IMR-90 (cell line): ENCODE measurements around the gene NDUFA13. TPM values are rescaled to one million over a fixed set of nuclear protein-coding genes. Genes with fewer than 3 reads are reported as not detected.

Experiments
- ATAC-seq: fragments of 200-7000 bp; cut with Tn5 transposase; 2 replicates; pipeline ENCODE4 v1.9.1; 2020; ENCODE audit warnings: low read depth, mild to moderate bottlenecking, moderate library complexity
- BruUV-seq: library from RNA; stranded (reverse); fragments of 400-500 nt; replicated peaks from 2 replicates; lab custom pipeline; 2021; lab: Mats Ljungman, UMichigan
- CTCF ChIA-PET: fragments of 300-600 bp; formaldehyde crosslinking; extraction: SDS; loops from one replicate; lab custom pipeline; 2021; ENCODE audit warnings: antibody characterized with exemption; lab: Yijun Ruan, JAX
- POLR2A ChIA-PET: fragments of 300-600 bp; sonication (Branson Sonifier 250); formaldehyde crosslinking; loops from one replicate; lab custom pipeline; 2022; ENCODE audit warnings: antibody characterized with exemption; ENCODE audit not compliant: unreplicated experiment; lab: Charles Lee
- DNase-seq: peaks from one replicate; pipeline ENCODE4 v3.0.0; 2013
- H2AFZ ChIP-seq: replicated peaks from 2 replicates; pipeline ENCODE3; 2013; ENCODE audit warnings: low read length, mild to moderate bottlenecking; ENCODE audit not compliant: poor library complexity
- H2AK5ac ChIP-seq: 2 replicates; pipeline ENCODE4 v1.6.1; 2013; ENCODE audit warnings: low read depth, low read length, inconsistent platforms
- H2AK9ac ChIP-seq: replicated peaks from 2 replicates; pipeline ENCODE3; 2013; ENCODE audit warnings: mild to moderate bottlenecking, low read depth, low read length, moderate library complexity; ENCODE audit not compliant: poor library complexity
- H2BK120ac ChIP-seq: 2 replicates; pipeline ENCODE4 v1.6.1; 2013; ENCODE audit warnings: low read depth, low read length, inconsistent platforms
- H2BK15ac ChIP-seq: 3 replicates; pipeline ENCODE4 v1.6.1; 2013; ENCODE audit warnings: low read depth, low read length, inconsistent platforms
- H2BK20ac ChIP-seq: 2 replicates; pipeline ENCODE4 v1.6.1; 2013; ENCODE audit warnings: low read depth, mild to moderate bottlenecking, inconsistent platforms, low read length, moderate library complexity
- H2BK5ac ChIP-seq: 2 replicates; pipeline ENCODE4 v1.6.1; 2013; ENCODE audit warnings: mild to moderate bottlenecking, low read depth, low read length, inconsistent platforms; ENCODE audit not compliant: poor library complexity, severe bottlenecking
- H3K14ac ChIP-seq: replicated peaks from 2 replicates; pipeline ENCODE4 v1.6.1; 2013; ENCODE audit warnings: low read depth, low read length, inconsistent platforms
- H3K18ac ChIP-seq: 2 replicates; pipeline ENCODE4 v1.6.1; 2013; ENCODE audit warnings: low read depth, low read length, control low read depth
- H3K23ac ChIP-seq: 2 replicates; pipeline ENCODE4 v1.6.1; 2013; ENCODE audit warnings: low read depth, low read length, inconsistent platforms
- H3K27ac ChIP-seq: 2 replicates; pipeline ENCODE4 v1.5.1; 2013; ENCODE audit warnings: mild to moderate bottlenecking, control low read depth, low read length; ENCODE audit not compliant: insufficient read depth
- H3K27me3 ChIP-seq: 2 replicates; pipeline ENCODE4 v1.6.1; 2013; ENCODE audit warnings: low read length; ENCODE audit not compliant: control insufficient read depth, insufficient read depth
- H3K36me3 ChIP-seq: 2 replicates; pipeline ENCODE4 v1.6.1; 2013; ENCODE audit warnings: low read length, mixed read lengths; ENCODE audit not compliant: control insufficient read depth, insufficient read depth
- H3K4ac ChIP-seq: 2 replicates; pipeline ENCODE4 v1.6.1; 2013; ENCODE audit warnings: low read depth, low read length, inconsistent platforms
- H3K4me1 ChIP-seq: 2 replicates; pipeline ENCODE4 v1.6.1; 2013; ENCODE audit warnings: low read length, mixed read lengths; ENCODE audit not compliant: control insufficient read depth, insufficient read depth
- H3K4me2 ChIP-seq: 2 replicates; pipeline ENCODE4 v1.6.1; 2013; ENCODE audit warnings: low read depth, mild to moderate bottlenecking, control low read depth, low read length, moderate library complexity
- H3K4me3 ChIP-seq: 2 replicates; pipeline ENCODE4 v1.5.1; 2013; ENCODE audit warnings: low read depth, mild to moderate bottlenecking, control low read depth, low read length, moderate library complexity; ENCODE audit not compliant: insufficient read depth
- H3K56ac ChIP-seq: 2 replicates; pipeline ENCODE4 v1.6.1; 2013; ENCODE audit warnings: low read length, inconsistent platforms; ENCODE audit not compliant: insufficient read depth; ENCODE audit errors: extremely low read depth
- H3K79me1 ChIP-seq, 2 experiments: 2 replicates each; pipeline ENCODE4 v1.6.1; 2013; ENCODE audit warnings: low read length in 2 of 2, inconsistent platforms in 1 of 2, low read depth in 1 of 2
- H3K9ac ChIP-seq: 2 replicates; pipeline ENCODE4 v1.6.1; 2013; ENCODE audit warnings: low read depth, low read length, control low read depth
- H3K9me1 ChIP-seq: 2 replicates; pipeline ENCODE4 v1.6.1; 2013; ENCODE audit warnings: low read length, inconsistent platforms; ENCODE audit not compliant: insufficient read depth
- H3K9me3 ChIP-seq: 2 replicates; pipeline ENCODE4 v1.6.1; 2013; ENCODE audit warnings: low read length; ENCODE audit not compliant: control insufficient read depth, insufficient read depth
- H4K20me1 ChIP-seq: 2 replicates; pipeline ENCODE4 v1.6.1; 2013; ENCODE audit warnings: low read length, inconsistent platforms; ENCODE audit not compliant: insufficient read depth
- H4K5ac ChIP-seq: 2 replicates; pipeline ENCODE4 v1.6.1; 2013; ENCODE audit warnings: mild to moderate bottlenecking, low read depth, low read length, control low read depth
- H4K8ac ChIP-seq, 2 experiments: 2 replicates each; pipeline ENCODE4 v1.6.1; 2013; ENCODE audit warnings: low read depth in 2 of 2, low read length in 2 of 2, control low read depth in 1 of 2, inconsistent platforms in 1 of 2
- H4K91ac ChIP-seq: 2 replicates; pipeline ENCODE4 v1.6.1; 2013; ENCODE audit warnings: low read depth, low read length, inconsistent platforms; ENCODE audit not compliant: insufficient read depth
- BHLHE40 ChIP-seq: fragments of 150-350 bp; IDR thresholded peaks from 2 replicates; pipeline ENCODE4 v1.6.1; 2016; ENCODE audit warnings: mild to moderate bottlenecking, low read depth, low read length
- RAD21 ChIP-seq: IDR thresholded peaks from 2 replicates; pipeline ENCODE4 v1.6.1; 2012; ENCODE audit warnings: low read length, improper control_type of control experiment
- WGBS, 2 experiments: methylation state at CpG; one replicate each; pipeline versions ENCODE4 v1.1.5 to v1.1.7; 2013; ENCODE audit warnings: missing lambda C conversion rate in 2 of 2; ENCODE audit not compliant: insufficient read length in 1 of 2; ENCODE audit errors: extremely low coverage in 2 of 2; 5-methylcytosine and 5-hydroxymethylcytosine counted together
- dilution Hi-C: fragments of 300-500 bp; cut with HindIII; formaldehyde crosslinking; loops from one replicate; pipeline ENCODE4 v1.14.3; 2018; ENCODE audit warnings: low sequenced_read_pairs; ENCODE audit not compliant: unreplicated experiment
- in situ Hi-C: fragments of 300-500 bp; cut with MboI; formaldehyde crosslinking; loops from 3 replicates; pipeline ENCODE4 v1.14.3; 2019; ENCODE audit warnings: low sequenced_read_pairs, inconsistent platforms, mixed read lengths
- intact Hi-C: fragments of 100-400 bp; cut with micrococcal nuclease; formaldehyde crosslinking; loops from 2 replicates; pipeline ENCODE4 v1.10.0; 2022
- polyA plus RNA-seq, 3 experiments: library from polyadenylated mRNA; depleted of rRNA; stranded (reverse); fragments of >200 nt; gene quantifications; 2 replicates each; pipeline ENCODE4 v1.2.3, GENCODE V29; 2012; ENCODE audit warnings: low replicate concordance in 1 of 3
- total RNA-seq: library from RNA; depleted of rRNA; stranded (reverse); fragments of >200 nt; gene quantifications from 2 replicates; pipeline ENCODE4 v1.2.3, GENCODE V29; 2012

The NDUFA13 gene
- total and polyA plus RNA-seq, 2 of the 4 experiments (the other 2 are of a cell fraction): 30.6 to 667 TPM

DNA sequence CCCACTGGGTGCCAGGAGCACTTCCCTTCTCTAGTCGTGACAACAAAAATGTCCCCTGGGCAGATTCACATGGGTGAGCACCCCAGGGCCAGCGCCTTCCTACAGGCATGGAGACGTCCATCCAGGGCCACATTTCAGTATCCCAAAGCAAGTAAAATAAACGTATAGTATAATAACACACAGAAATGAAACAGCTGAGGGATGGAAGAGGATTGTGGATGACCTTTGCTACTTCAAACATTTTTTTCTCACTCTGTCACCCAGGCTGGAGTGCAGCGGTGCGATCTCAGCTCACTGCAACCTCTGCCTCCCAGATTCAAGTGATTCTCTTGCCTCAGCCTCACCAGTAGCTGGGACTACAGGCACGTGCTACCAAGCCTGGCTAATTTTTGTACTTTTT is 50.3 kb downstream of the NDUFA13 start:
- Histone ChIP-seq H4K5ac (no peak overlapping the region), H2BK5ac (no peak overlapping the region), H3K27me3 (no peaks in the 10 kb centered on the region), H2AFZ (no peak overlapping the region), H2BK120ac (no peak overlapping the region), H2AK9ac (no peak overlapping the region), H3K27ac (no peak overlapping the region), H3K9ac (no peak overlapping the region), H3K4me1 (peaks cover 5% of the 10 kb centered on the region), H3K9me1 (no peaks in the 10 kb centered on the region), H3K9me3 (no peaks in the 10 kb centered on the region), H4K91ac (no peak overlapping the region), H2BK15ac (no peak overlapping the region), H3K79me1 (no peaks in the 10 kb centered on the region), H3K18ac (no peak overlapping the region), H3K4ac (no peak overlapping the region), H3K4me3 (no peak overlapping the region), H4K8ac (no peak overlapping the region), H3K36me3 (peaks cover 2% of the 10 kb centered on the region; the same call in 1 of the 2 replicates), H3K14ac (no peak overlapping the region), H4K20me1 (no peaks in the 10 kb centered on the region; the same call in 1 of the 2 replicates), H2AK5ac (no peak overlapping the region), H3K4me2 (no peak overlapping the region), H3K56ac (no peak overlapping the region), H3K23ac (no peak overlapping the region), H2BK20ac (no peak overlapping the region)
- peak; percentile 77 for DNase-seq
- peak; percentile 93 for ATAC-seq
- BruUV-seq: no TSS peak
- peak; percentile 46; the same call in 1 of the 2 replicates for TF ChIP-seq BHLHE40
- no peak for TF ChIP-seq RAD21
- CTCF ChIA-PET: interaction anchor here (0.6 to 1.5 kb wide), 3 partner anchors 10 to 13 kb away, joined by 3 to 5 read pairs (median 4); no protein-coding TSS in a partner anchor
- in situ Hi-C loops: no loop called here
- WGBS, 2 experiments: 27% methylated on average over 2 of the region's 7 CpGs; no CpG with 5 or more reads in 1 of the 2 experiments
- intact Hi-C loops: loop anchor here (5.0 kb wide), 1 partner anchor 51 kb away; the partner anchor contains the start of gene PBX4
- dilution Hi-C loops: no loop called here
- POLR2A ChIA-PET: no interaction called here
